A673 (cell line): ENCODE measurements around the gene PTPN11.
"Not testable (repeated sequence)": the region's sequence is repeated elsewhere in the genome, so short reads cannot be mapped to it uniquely, and the experiment has no call there.

Experiments
- EZH2 ChIP-seq: fragments of 200-600 bp; sonication (generic); IDR thresholded peaks from 2 replicates; pipeline ENCODE4 v1.6.1; 2017; ENCODE audit warnings: borderline replicate concordance, low read depth, mild to moderate bottlenecking, mixed read lengths, antibody characterized with exemption, low read length; ENCODE audit not compliant: poor library complexity, severe bottlenecking
- TF ChIP-seq, protein P1 (sequence below): fragments of 300-800, 200-600 bp; sonication (generic); conservative IDR thresholded peaks from 2 replicates; pipeline ENCODE4 v1.5.1; 2017; ENCODE audit warnings: low read depth, mild to moderate bottlenecking, antibody characterized with exemption, low read length, moderate library complexity, mixed read lengths

DNA sequence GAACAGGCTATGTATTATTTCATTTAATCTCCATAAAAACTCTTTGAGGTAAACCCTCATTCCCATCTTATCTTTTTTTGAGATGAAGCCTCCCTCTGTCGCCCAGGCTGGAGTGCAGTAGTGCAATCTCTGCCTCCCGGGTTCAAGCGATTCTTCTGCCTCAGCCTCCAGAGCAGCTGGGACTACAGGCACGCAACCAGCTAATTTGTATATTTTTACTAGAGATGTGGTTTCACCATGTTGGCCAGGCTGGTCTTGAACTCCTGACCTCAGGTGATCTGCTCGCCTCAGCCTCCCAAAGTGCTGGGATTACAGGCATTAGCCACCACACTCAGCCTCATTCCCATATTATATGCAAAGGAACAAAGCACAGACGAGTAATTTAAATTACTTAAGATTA lies 11.1 kb upstream of the PTPN11 start:
- TF ChIP-seq, protein P1, sequence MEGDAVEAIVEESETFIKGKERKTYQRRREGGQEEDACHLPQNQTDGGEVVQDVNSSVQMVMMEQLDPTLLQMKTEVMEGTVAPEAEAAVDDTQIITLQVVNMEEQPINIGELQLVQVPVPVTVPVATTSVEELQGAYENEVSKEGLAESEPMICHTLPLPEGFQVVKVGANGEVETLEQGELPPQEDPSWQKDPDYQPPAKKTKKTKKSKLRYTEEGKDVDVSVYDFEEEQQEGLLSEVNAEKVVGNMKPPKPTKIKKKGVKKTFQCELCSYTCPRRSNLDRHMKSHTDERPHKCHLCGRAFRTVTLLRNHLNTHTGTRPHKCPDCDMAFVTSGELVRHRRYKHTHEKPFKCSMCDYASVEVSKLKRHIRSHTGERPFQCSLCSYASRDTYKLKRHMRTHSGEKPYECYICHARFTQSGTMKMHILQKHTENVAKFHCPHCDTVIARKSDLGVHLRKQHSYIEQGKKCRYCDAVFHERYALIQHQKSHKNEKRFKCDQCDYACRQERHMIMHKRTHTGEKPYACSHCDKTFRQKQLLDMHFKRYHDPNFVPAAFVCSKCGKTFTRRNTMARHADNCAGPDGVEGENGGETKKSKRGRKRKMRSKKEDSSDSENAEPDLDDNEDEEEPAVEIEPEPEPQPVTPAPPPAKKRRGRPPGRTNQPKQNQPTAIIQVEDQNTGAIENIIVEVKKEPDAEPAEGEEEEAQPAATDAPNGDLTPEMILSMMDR: not testable (repeated sequence)
- TF ChIP-seq EZH2: not testable (repeated sequence)
